GM19023 (cell line): Measurements from ENCODE around the gene SYMPK.
"Not testable (repeated sequence)": the region's sequence is repeated elsewhere in the genome, so short reads cannot be mapped to it uniquely, and the experiment has no call there.

ENCODE experiments used
- ATAC-seq: cut with Tn5 transposase; IDR thresholded peaks from one replicate; pipeline ENCODE4 v1.9.1; 2021; ENCODE audit warnings: mild to moderate bottlenecking, moderate library complexity; ENCODE audit not compliant: unreplicated experiment

The SYMPK gene

DNA sequence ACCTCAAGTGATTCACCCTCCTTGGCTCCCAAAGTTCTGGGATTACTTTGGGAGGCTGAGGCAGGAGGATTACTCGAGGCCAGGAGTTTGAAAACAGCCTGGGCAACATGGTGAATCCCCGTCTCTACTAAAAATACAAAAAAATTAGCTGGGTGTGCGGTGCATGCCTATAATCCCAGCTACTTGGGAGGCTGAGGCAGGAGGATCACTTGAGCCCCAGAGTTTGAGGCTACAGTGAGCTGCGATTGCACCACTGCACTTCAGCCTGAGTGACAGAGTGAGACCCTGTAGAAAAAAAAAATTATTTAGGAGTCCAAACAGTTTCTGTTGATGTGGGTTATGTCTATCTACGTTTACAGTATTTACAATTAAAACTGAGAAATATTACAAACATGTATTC is 7.9 kb upstream of the SYMPK start:
- no peak for ATAC-seq

DNA sequence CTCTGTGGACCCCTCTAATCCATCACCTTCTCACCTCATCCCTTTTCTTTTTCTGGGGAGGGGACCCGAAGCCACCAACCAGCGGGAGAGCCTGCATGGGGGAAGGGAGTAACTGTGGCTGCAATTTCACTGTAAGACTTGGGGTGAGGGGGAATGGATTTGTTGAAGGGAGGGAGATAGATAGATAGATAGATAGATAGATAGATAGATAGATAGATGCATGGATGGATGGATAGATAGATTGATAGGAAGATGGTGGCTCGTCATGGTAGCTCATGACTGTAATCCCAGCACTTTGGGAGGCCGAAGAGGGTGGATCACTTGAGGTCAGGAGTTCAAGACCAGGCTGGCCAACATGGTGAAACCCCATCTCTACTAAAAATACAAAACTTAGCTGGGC is 4.3 kb upstream of the SYMPK start:
- not testable (repeated sequence) for ATAC-seq

DNA sequence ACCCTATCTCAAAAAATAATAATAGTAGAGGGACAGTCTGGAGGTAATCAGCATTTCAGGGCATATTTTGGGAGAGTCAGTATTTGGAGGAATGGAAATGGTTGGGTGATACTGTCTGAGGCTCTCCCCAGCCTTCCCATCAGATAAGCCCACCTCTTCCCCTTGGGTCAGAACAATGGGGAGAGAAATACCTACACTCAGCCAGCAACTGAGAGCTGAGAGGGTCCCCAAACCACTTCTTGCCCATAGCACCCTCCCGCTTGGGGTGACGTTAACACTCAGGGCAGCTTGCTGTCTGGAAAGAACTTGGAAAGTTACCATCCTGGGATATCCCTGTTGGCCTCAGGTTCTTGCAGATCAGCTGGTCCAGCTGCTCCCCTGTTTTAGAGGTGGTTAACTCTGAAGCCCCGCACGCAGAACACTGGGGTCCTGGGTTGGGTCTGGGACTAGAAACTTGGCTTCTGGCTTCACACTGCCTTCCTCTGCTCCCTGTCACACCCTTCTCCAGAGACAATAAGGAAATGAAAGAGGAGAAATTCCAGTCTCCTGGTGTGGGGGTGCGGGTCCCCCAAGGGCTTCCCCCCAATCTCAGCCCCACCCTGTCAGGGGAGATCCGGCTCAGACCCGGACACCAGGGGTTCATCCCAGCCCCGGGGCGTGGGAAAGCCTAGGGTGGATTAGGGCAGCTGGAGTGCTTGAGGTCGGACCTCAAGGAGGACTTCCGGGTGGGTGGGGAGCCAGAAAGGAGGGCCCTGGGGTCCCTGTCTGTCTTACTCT is 3.6 kb upstream of the SYMPK start:
- ATAC-seq, result no peak

DNA sequence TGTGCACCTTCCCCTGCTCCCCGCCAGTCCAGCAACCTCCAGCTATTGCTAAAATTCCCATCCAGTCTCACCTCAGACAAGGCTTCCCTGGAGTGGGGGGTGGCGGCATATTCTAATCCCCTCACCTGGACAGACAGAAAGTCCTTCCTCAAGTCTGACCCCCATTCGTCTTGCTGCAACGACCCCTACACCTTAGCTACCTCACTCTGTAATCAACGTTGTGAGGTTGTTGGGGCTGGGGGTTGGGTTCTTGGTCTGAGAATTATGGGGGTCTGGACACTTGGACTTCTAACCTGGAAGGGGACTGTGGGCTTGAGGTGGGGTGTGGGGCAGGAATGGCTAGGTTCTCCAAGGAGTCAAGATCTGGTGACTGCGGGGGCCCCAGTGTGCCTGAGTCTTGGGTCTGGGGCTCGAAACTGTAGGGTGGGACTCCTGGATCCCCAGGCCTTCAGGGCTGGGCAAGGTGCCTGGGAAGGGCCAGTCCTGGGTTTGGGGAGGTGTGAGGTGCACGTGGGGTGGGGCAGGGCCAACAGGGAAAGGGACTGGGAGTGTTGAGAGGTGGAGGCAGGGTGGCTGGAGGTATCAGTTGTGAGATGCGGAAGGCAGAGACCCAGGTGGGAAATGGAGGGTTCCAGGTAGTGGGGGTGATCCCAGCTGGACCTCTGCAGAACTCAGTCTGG is 2.5 kb upstream of the SYMPK start:
- no peak for ATAC-seq

DNA sequence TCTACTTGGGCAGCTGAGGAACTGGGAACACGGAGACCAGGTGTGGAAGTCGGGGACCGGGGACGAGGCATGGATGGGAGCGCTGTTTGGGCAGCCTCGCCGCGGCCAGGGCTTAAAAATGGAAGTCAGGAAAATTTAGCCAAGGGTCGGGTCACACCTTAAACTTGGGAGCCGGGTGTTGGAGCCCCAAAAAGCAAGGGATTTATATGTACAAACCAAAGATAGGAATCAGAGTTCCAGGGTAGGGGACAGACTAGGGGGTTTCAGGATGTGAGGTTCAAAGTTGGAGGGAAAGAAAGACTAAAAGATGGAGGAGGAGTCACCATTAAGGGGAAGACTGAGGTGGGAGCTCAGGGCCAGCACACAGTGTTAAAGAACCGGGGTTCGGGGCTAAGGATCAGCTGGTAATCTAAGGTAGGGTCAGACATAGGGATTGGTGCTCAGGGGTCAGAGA is 1.7 kb upstream of the SYMPK start:
- ATAC-seq, result no peak

DNA sequence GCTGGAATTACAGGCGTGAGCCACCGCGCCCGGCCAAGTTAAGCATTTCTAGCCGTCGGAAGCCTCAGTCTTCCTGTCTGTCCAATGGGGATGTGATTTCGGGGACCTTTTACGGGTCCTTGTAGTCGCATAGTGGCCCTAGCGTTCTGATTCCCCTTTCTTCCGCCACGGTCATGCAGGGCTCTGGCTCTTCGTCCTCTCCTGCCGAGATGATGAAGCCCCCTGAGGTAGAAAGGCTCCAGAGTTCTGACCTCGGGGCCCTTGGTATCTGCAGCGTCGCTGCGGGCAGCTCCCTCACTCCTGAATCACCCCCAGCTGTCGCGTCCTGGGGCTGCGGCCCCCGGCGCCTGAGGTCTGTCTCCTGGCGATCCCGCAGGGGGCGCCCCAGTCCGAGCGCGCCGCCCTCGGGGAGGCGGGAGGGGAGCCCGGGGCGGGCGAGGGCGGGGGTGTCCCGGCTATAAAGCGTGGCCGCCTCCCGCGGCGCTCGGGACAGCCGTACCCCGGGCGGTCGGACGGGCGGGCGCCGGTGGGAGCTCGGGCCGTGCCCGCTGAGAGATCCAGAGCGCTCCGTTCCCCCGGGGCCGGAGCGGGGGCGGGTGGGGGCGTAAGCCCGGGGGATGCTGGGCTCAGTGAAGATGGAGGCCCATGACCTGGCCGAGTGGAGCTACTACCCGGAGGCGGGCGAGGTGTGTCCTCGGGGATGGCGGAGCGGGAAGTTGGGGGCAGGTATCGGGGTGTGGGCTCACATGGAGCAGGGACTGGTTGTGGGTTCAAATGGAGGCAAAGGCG is 1.1 kb upstream of the SYMPK start, which contains the start of gene FOXA3:
FOXA3 (plus strand) TSS at position 487 of the 789 bp plus-strand sequence; CDS start at position 618, 131 bp downstream.
- no peak for ATAC-seq

DNA sequence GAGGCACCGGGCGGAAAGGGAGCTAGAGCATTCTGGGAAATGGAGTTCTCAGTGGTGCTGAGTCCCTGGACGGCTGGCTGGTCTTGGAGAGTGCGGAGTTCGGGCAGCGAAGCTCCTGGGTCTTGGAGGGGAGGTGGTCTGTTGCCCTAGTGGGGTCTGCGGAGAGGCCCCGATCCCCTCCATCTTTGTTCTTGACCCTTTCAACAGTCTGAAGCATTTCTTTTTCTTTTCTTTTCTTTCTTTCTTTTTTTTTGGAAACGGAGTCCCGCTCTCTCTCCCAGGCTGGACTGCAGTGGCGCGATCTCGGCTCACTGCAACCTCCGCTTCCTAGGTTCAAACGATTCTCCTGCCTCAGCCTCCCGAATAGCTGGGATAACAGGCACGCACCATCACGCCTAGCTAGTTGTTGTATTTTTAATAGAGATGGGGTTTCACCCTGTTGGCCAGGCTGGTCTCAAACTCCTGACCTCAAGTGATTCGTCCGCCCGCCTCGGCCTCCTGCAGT is 440 bp upstream of the SYMPK start:
- no peak for ATAC-seq

DNA sequence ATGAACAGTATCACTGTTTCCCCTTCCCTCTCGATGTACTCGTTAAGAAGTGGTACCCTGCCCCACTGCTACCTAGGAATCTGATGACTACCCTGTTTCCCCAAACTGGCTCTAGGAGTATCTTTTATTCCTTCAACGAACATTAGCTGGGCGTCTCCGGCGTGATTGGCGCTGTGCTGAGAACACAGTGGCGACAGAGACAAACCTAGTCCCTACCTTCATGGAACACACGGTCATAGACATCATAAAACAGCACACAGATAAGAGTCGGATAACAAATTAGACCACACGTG is 730 bp downstream of the SYMPK start:
- no peak for ATAC-seq

DNA sequence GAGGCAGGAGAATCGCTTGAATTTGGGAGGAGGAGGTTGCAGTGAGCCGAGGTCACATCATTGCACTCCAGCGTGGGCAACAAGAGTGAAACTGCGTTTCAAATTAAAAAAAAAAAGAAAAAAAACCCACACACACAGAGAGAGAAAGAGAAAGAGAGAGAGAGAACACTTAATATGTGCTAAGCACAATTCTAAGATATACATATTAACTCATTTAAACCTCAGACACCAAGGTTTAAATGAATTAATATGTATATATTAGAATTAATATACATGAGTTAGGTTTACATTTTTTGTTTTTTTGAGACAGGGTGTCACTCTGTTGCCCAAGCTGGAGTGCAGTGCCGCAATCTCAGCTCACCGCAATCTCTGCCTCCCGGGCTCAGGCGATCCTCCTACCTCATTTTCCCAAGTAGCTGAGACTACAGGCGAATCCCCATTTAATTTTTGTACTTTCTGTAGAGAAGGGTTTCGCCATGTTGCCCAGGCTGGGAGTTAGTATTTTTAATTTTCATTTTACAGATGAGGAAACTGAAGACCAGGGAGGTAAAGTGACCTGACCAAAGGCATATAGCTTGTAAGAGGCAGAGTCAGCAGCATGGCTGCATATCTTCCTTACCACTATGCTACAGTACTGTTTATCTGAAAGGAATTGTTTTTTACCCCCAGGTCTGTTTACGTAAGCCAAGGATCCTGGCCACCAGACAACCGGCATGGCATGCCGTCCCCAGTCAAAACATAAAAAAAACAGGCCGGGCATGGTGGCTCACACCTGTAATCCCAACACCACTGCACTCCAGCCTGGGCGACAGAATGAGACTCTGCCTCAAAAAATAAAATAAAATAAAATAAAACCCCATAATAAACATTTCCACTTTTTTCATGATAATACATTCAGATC is 2.3 kb downstream of the SYMPK start:
- no peak for ATAC-seq

DNA sequence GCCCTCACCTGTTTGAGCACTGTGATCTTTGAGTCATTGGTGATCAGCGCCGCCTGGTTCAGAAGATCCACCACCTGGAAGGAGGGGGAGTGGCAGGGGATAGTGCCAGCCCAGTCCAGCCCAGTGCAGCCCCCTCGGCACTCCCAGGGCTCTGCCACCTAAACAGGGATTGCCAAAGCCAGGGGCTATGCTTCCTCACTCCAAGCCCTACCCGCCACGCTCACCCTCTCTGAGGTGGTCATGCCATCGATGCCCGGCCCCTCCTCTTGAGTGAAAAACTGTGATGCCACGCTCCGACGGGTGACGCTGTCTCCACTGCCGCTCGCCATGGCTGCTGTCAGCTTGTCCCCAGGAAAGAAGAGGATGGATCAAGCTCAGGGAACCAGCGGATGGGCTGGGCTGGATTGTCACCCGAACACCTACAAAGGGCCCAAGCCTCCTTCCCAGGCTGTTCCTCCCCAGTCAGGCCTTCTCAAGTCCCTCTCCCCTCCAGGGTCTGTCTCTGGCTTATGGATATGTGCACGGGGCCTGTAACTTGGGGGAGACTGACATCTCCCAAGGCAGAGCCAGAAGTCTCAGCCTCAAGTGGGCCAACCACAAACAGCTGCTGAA is 8.7 kb downstream of the SYMPK start:
- ATAC-seq, result no peak

DNA sequence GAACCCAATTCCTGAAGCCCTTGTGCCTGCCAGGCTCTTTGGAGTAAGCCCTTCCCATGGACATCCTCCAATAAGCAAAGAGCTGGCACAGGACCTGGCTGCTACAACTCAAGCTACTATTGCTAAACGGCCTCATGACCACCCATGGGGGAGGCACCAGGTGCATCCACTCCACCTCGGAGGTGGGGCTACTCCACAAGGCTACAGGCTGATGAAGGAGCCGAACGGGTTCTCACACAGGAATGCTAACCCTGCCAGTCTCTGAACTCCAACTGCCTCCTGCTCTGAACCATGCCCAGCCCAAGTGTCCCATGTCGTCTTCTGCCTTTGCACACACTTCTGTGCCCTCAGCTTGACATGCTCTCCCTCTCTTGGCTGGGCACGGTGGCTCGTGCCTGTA is 10.0 kb downstream of the SYMPK start:
- no peak for ATAC-seq

DNA sequence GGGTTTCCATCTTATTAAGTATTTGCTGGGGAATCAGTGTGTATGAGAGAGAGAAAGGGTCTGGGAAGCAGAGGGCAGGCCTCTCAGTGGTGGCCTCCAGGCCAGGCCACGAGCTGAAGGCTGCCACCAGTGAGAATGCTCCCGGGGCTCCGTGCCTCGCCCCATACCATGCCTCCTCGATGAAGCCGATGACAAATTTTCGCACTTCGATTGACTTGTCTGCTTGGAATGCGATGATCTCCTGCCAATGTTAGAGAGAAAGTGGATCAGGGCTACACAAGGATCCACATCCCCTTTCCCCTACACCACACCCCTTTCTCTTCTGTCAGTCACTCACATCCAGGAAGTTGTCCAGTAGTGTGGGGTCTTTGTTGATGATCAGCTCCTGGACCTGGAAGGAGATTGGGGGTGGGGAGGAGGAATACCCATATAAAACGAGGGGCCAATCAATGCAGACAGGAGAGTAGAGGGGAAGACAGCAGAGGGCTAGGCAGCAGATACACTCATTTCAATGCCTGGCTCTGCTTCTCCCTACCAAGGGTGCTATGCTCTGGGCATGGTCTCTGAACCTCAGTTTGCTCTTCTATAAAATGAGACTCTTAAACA is 10.7 kb downstream of the SYMPK start:
- ATAC-seq, result no peak

DNA sequence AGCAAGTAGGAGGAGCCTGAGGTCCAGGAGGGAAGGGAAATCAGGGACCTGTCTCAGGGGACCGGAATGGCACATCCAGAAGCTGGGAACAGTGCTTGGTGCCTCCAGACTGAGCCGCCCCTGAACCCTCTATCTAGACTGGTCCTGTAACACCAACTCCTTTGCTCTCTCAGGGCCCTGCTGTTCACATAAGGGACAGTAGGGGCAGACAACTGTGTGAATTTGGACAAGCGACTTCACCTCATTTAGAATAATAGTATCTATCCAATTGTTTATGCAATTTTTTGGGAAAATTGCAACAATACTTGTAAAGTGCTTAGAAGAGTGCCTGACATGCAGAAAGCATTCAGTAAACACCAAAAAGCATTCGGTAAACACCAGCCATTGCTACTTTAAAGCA is 14.0 kb downstream of the SYMPK start:
- no peak for ATAC-seq

DNA sequence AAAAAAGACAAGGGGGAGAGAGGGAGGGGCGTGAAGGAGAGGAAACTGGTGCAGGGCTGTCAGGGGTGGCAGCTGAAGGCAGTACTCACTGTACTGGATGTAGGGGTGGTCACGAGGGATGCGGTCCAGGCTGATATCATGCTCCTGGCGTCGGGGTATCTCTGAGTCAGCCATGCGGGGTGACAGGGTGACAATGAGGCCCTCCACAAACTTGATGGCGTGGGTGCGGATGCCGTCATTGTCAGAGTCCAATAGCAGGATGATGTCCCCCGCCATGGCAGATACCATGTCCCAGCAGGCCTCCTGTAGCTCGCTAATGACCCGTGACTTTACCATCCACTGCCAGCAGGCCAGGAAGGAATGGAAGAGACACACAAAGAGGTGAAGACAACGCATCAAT is 15.3 kb downstream of the SYMPK start:
- ATAC-seq, result no peak

DNA sequence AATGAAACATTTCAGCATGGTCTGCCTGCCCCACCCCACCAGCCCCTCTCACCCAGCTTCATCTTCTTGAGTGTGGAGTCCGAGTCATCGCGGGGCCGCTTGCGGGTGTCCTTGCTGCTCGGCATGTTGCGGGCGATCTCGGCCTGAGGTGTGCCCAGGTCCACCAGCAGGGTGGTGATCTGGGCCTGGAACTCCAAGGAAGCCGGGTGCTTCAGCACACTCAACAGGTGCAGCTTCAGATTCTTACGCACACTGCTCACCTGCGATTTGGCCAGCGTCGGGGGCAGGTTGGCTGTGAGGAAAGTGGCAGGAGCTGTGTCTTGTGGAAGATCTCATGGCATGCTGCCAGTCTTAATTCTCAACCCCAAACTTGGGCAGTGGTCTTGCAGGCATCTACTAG is 20.7 kb downstream of the SYMPK start:
- ATAC-seq, result no peak

DNA sequence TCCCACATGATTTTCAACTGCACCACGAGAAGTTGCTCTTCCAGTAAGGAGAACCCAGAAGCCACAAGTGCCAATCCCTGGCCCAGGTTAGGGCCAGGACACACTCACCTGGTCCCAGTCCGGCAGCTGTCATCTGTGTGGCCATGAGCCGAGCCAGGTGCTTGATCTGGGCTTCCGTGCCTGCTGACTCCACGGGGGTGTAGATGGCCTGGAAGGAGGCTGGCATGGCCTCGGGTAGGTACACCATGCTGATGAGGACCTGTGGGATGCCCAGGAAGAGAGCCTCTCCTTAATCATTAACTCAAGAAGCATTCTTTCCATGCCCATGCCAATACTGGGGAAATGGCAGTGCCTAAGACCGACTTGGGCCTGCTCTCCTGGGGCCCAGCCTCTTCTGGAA is 28.0 kb downstream of the SYMPK start:
- ATAC-seq, result no peak

DNA sequence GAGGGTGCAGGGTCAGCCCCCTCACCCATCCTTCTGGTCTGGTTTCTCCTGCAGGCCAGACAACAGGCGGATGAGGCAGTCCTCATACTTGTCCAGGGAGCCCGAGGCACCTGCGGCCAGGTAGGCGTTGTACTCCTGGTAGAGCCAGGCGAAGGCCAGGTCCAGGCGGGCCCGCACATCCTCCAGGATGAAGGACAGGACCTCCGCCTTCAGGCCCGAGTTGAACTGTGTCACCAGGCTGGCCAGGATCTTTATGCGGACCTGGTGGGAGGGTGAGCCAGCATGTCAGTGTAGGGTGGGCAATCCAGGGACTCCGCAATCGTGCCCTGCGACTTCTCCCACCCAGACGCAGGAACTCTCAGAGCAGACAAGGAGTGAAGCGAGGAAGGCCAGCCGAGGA is 34.0 kb downstream of the SYMPK start:
- no peak for ATAC-seq

DNA sequence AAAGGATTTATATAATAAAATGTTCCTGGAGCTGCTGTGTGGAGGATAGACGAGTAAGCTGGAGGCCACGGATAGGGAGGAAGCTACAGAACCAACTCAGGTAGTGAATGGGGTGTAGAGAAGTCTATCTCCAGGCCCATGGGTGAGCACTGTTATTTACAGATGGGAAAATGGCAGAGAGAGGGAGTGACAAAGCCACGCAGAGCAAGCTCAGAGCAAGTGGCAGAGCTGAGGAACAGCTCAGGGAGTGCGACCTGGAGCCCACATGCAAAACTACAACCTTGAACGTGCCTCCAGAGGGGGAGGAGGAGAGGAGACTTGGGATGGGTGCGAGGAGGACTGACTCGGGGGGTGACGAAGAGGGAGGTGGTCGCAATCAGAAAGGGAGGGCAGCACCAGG is 34.4 kb downstream of the SYMPK start:
- no peak for ATAC-seq

DNA sequence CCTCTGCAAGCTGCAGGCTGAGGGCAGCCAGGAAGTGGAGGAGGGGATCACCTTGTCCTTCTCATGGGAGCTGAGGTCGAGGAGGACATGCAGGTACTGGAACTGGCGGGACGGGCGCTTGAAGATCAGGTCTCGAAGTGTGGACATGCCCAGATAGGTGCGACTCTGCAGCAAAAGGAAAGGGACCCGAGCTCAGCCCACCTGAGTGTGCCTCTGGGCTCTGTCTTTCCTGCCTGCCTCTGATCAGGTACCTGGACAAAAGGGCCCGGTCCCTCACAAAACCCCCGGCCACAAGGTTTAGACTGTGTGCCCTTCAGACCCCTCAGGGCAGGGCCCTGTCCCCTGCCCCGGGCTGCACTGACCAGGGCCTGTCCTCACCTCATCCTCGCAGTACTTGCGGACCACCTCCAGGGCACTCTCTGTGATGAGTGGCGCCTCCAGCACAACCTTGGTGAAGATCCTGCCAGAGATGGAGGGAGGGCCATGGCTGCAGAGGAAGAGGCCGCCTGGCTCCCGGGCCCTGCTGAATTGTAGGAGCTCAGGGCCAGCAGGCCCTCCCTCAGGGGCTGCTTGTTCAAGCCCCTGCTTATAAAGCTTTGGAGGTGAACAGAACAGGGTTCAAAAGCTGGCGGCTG is 35.4 kb downstream of the SYMPK start:
- ATAC-seq, result no peak
